Endothelial cell of umbilical vein (primary cell): ENCODE measurements around the gene DNAH1. TPM values are rescaled to one million over a fixed set of nuclear protein-coding genes. Genes with fewer than 3 reads are reported as not detected.

Source experiments
- BruUV-seq: library from RNA; stranded (reverse); fragments of 400-500 nt; replicated peaks from 2 replicates; lab custom pipeline; 2021; lab: Mats Ljungman, UMichigan
- CTCF ChIA-PET: fragments of 300-600, 350-600 bp; sonication (Branson Sonifier 250); formaldehyde crosslinking; loops from one replicate; lab custom pipeline; 2021; ENCODE audit warnings: antibody characterized with exemption, inconsistent platforms; lab: Charles Lee
- POLR2A ChIA-PET: fragments of 300-600, 350-600 bp; sonication (Branson Sonifier 250); formaldehyde crosslinking; loops from one replicate; lab custom pipeline; 2021; ENCODE audit warnings: antibody characterized with exemption, inconsistent platforms; lab: Charles Lee
- DNase-seq: peaks from one replicate; pipeline ENCODE4 v3.0.0-alpha.2; 2011; ENCODE audit warnings: low read depth, low spot score
- FAIRE-seq: peaks from 2 replicates; lab custom pipeline; 2011; peaks lifted over from hg19 to GRCh38; lab: Jason Lieb, UNC
- H2AFZ ChIP-seq: 2 replicates; pipeline ENCODE4 v1.6.0; 2012; ENCODE audit warnings: low read depth, low read length, control low read depth, inconsistent platforms
- H3K27ac ChIP-seq: 2 replicates; pipeline ENCODE4 v1.5.1; 2011; ENCODE audit warnings: low read depth, mild to moderate bottlenecking, control low read depth, low read length, moderate library complexity; ENCODE audit not compliant: insufficient read depth
- H3K27me3 ChIP-seq, 2 experiments: 2 replicates each; pipeline versions ENCODE4 v1.6.0 to v1.6.1; 2011; ENCODE audit warnings: low read length in 2 of 2, mixed read lengths in 1 of 2; ENCODE audit not compliant: control insufficient read depth in 2 of 2, insufficient read depth in 2 of 2
- H3K36me3 ChIP-seq, 2 experiments: 2 replicates in 1 of 2; 3 replicates in 1 of 2; pipeline ENCODE4 v1.5.1; 2011; ENCODE audit warnings: low read length in 2 of 2, mild to moderate bottlenecking in 1 of 2, moderate library complexity in 1 of 2; ENCODE audit not compliant: control insufficient read depth in 2 of 2, insufficient read depth in 2 of 2; ENCODE audit errors: extremely low read depth in 1 of 2
- H3K4me1 ChIP-seq: 3 replicates; pipeline ENCODE4 v1.5.1; 2011; ENCODE audit warnings: mild to moderate bottlenecking, low read length; ENCODE audit not compliant: control insufficient read depth, insufficient read depth; ENCODE audit errors: extremely low read depth
- H3K4me2 ChIP-seq: 2 replicates; pipeline ENCODE4 v1.6.1; 2011; ENCODE audit warnings: low read length, control low read depth, mixed read lengths; ENCODE audit not compliant: insufficient read depth
- H3K4me3 ChIP-seq, 3 experiments: fragments of 200-600 bp in 1 of 3; sonication (generic), shearing (Covaris generic) in 1 of 3; replicated peaks in 1 of 3; 2 replicates each; pipeline ENCODE4 v1.5.1; 2011 to 2016; ENCODE audit warnings: control low read depth in 3 of 3, low read length in 3 of 3, mild to moderate bottlenecking in 2 of 3, inconsistent platforms in 1 of 3, low read depth in 1 of 3, moderate library complexity in 1 of 3; ENCODE audit not compliant: insufficient read depth in 1 of 3
- H3K79me2 ChIP-seq: 2 replicates; pipeline ENCODE4 v1.6.0; 2012; ENCODE audit warnings: low read length, inconsistent platforms; ENCODE audit not compliant: control insufficient read depth, insufficient read depth
- H3K9ac ChIP-seq: replicated peaks from 2 replicates; pipeline ENCODE3; 2011; ENCODE audit warnings: low read length, control low read depth; ENCODE audit not compliant: insufficient read depth; ENCODE audit errors: extremely low read depth
- H3K9me1 ChIP-seq: replicated peaks from 3 replicates; pipeline ENCODE4 v1.6.0; 2011; ENCODE audit warnings: mild to moderate bottlenecking, low read length; ENCODE audit not compliant: control insufficient read depth, insufficient read depth; ENCODE audit errors: extremely low read depth
- H3K9me3 ChIP-seq: replicated peaks from 2 replicates; pipeline ENCODE4 v1.5.1; 2012; ENCODE audit warnings: low read length, inconsistent platforms; ENCODE audit not compliant: control insufficient read depth, insufficient read depth
- H4K20me1 ChIP-seq: replicated peaks from 2 replicates; pipeline ENCODE3; 2011; ENCODE audit warnings: mild to moderate bottlenecking, low read length; ENCODE audit not compliant: control insufficient read depth, insufficient read depth; ENCODE audit errors: extremely low read depth
- CTCF ChIP-seq, 2 donors: IDR thresholded peaks; 1 replicate in 1 of 2; 2 replicates in 1 of 2; pipeline ENCODE4 v1.5.1; 2011; ENCODE audit warnings: low read length in 2 of 2, mild to moderate bottlenecking in 2 of 2, moderate library complexity in 2 of 2, control low read depth in 1 of 2, inconsistent platforms in 1 of 2, low read depth in 1 of 2; ENCODE audit not compliant: insufficient read depth in 1 of 2; ENCODE audit errors: extremely low read depth in 1 of 2
- EZH2 ChIP-seq: IDR thresholded peaks from 2 replicates; pipeline ENCODE4 v1.6.1; 2012; ENCODE audit warnings: borderline replicate concordance, low read depth, mild to moderate bottlenecking, moderate library complexity, low read length, inconsistent platforms; ENCODE audit not compliant: severe bottlenecking
- GATA2 ChIP-seq: IDR thresholded peaks from 2 replicates; pipeline ENCODE4 v1.7.0; 2011; ENCODE audit warnings: low read depth, mild to moderate bottlenecking, moderate library complexity, mixed read lengths, low read length; ENCODE audit not compliant: insufficient read length, insufficient read depth
- JUN ChIP-seq: IDR thresholded peaks from 2 replicates; pipeline ENCODE4 v1.6.1; 2011; ENCODE audit warnings: borderline replicate concordance, low read depth; ENCODE audit not compliant: insufficient read length, insufficient read depth
- MAX ChIP-seq: IDR thresholded peaks from 2 replicates; pipeline ENCODE4 v1.6.1; 2011; ENCODE audit not compliant: insufficient read depth, insufficient read length
- POLR2A ChIP-seq: IDR thresholded peaks from 2 replicates; pipeline ENCODE4 v1.6.1; 2012; ENCODE audit warnings: low read depth, mild to moderate bottlenecking, control low read depth, low read length
- dilution Hi-C: fragments of 300-500 bp; cut with MboI; formaldehyde crosslinking; loops from one replicate; pipeline ENCODE4 v1.15.0; 2019; ENCODE audit warnings: low sequenced_read_pairs; ENCODE audit not compliant: extremely low pct_ligation_motif_present
- intact Hi-C: fragments of 100-400 bp; cut with micrococcal nuclease; formaldehyde crosslinking; loops from one replicate; pipeline ENCODE4 v1.10.0; 2022
- polyA plus RNA-seq, 4 experiments: library from polyadenylated mRNA; depleted of rRNA in 3 of 4; stranded (reverse) in 3 of 4; unstranded in 1 of 4; fragments of >200 nt; gene quantifications; 2 replicates each; pipeline versions ENCODE4 v1.2.1 to v1.2.3, GENCODE V29; 2011 to 2012; ENCODE audit warnings: missing spikeins in 1 of 4
- total RNA-seq: library from RNA; stranded (reverse); gene quantifications from 2 replicates; pipeline ENCODE4 v1.2.3, GENCODE V29; 2021

The DNAH1 gene
- total and polyA plus RNA-seq, 2 donors (not counting 3 experiments of a cell fraction or from before 2014, with no cell fraction given), result 5.8 to 6.0 TPM

DNA sequence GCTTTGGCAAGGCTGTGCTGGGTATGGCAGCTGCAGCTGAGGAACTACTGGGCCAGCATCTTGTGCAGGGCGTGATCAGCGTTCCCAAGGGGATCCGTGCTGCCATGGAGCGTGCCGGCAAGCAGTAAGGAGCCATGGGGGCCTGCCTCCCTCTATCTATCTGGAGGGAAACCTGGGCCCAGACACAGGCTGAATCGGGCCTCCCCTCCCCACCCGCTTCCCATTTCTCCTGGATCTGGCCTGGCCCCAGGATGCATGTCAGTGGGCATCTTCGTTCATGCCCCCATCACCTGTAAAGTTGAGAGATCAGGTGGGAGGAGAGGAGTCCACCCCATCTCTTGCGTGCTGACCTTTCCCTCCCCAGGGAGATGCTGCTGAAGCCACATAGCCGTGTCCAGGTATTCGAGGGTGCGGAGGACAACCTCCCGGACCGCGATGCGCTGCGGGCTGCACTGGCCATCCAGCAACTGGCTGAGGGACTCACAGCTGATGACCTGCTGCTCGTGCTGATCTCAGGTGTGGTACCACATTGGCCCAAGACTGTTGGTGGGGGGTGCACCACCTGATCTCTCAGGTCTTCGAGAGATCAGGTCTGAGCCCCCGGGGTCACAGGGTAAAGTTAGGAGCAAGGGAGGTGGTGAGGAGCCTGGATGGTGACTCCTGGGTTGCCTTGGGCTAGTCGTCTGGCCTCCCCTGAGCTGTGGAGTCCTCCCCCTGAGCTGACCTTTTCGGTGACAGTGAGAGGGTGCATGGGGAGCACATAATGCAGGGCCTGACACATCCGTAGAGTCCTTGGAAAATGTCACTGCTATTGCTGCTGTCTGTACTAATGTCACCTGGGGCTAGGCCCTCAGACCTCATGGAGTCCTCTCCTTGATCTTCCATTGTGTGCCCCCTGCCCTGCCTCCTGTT is 25.3 kb upstream of the DNAH1 start:
- Histone ChIP-seq H3K36me3 (peaks cover 0 to 23% of the 10 kb centered on the region in 2 experiments), H3K4me3 (no peak overlapping the region), H3K27ac (no peak overlapping the region), H3K9ac (no peak overlapping the region), H3K4me2 (no peak overlapping the region), H3K27me3 (no peaks in the 10 kb centered on the region), H3K9me3 (no peaks in the 10 kb centered on the region), H3K79me2 (peaks cover 5% of the 10 kb centered on the region), H3K9me1 (no peaks in the 10 kb centered on the region), H3K4me1 (peaks cover 10% of the 10 kb centered on the region), H4K20me1 (no peaks in the 10 kb centered on the region), H2AFZ (no peak overlapping the region)
- CTCF ChIA-PET, result interaction anchor here (0.6 to 8.2 kb wide), 7 partner anchors 9 to 98 kb away, joined by 3 to 107 read pairs (median 3); no protein-coding TSS in a partner anchor
- no TSS peak for BruUV-seq
- dilution Hi-C loops (no loop called here), intact Hi-C loops (loop anchor here (1.0 kb wide), 3 partner anchors 22 to 94 kb away; no protein-coding TSS in a partner anchor)
- no peak for FAIRE-seq
- no peak for TF ChIP-seq MAX
- no peak for DNase-seq
- POLR2A ChIA-PET, result no interaction called here

- BruUV-seq, result no TSS peak
- H3K4me3 ChIP-seq, result no peak overlapping the region
- ChIA-PET CTCF (interaction anchor here (0.9 to 8.2 kb wide), 5 partner anchors 20 to 94 kb away, joined by 3 to 107 read pairs (median 4); no protein-coding TSS in a partner anchor), POLR2A (no interaction called here)
- H3K4me1 ChIP-seq, result peaks cover 10% of the 10 kb centered on the region
- H3K4me2 ChIP-seq, result no peak overlapping the region
- no peaks in the 10 kb centered on the region for H3K9me1 ChIP-seq
- dilution Hi-C loops (no loop called here), intact Hi-C loops (loop anchor here (1.0 kb wide), 3 partner anchors 22 to 94 kb away; no protein-coding TSS in a partner anchor)
- no peak overlapping the region for H3K9ac ChIP-seq
- H3K27me3 ChIP-seq, result no peaks in the 10 kb centered on the region
- H3K9me3 ChIP-seq, result no peaks in the 10 kb centered on the region
- peaks cover 5% of the 10 kb centered on the region for H3K79me2 ChIP-seq
- no peak overlapping the region for H3K27ac ChIP-seq
- H2AFZ ChIP-seq, result no peak overlapping the region
- peak; percentile 75 for FAIRE-seq
- DNase-seq, result no peak
- no peaks in the 10 kb centered on the region for H4K20me1 ChIP-seq
- peaks cover 0 to 24% of the 10 kb centered on the region in 2 experiments for H3K36me3 ChIP-seq
- TF ChIP-seq CTCF (IDR thresholded peaks at IDR 0.05; ENCODE audit: extremely low read depth in 1 of 2, insufficient read depth in 1 of 2, low read depth in 1 of 2, low read length in 2 of 2) (peak; percentile 47 to 63), MAX (no peak), JUN (no peak), EZH2 (no peak), GATA2 (no peak), POLR2A (no peak)
Measured at GRCh38 chr3:52291508-52292181, 24.5 kb upstream of the DNAH1 start.
